NCI-H69 (cell line): ENCODE data around the gene GPR156.

ENCODE experiments used
- DNase-seq: peaks from one replicate; lab custom pipeline; 2025; lab: John Stamatoyannopoulos, UW

Gene GPR156

GRCh38 chr3:120125992-120126391 lies 159.0 kb downstream of the GPR156 start:
- DNase-seq, result no peak

- DNase-seq, result no peak
These were observed 165.0 kb downstream of the GPR156 start for GRCh38 chr3:120119846-120120510.
